Smooth muscle cell (in vitro differentiated cells): ENCODE measurements around the gene KRT82. TPM values are rescaled to one million over a fixed set of nuclear protein-coding genes. Genes with fewer than 3 reads are reported as not detected.

Experiments used
- DNase-seq: peaks from one replicate; lab custom pipeline; 2025; ENCODE audit not compliant: unreplicated experiment; lab: John Stamatoyannopoulos, UW
- H2AFZ ChIP-seq: fragments of 200-600 bp; sonication (generic); 2 replicates; pipeline ENCODE4 v1.6.0; 2016; ENCODE audit warnings: antibody characterized with exemption, low read depth, mild to moderate bottlenecking
- H3F3A ChIP-seq: fragments of 200-600 bp; sonication (generic); 2 replicates; pipeline ENCODE4 v1.6.0; 2017; ENCODE audit warnings: antibody characterized with exemption, low read depth
- H3K27ac ChIP-seq: fragments of 200-600 bp; sonication (generic); 2 replicates; pipeline ENCODE4 v1.5.1; 2016; ENCODE audit warnings: low read depth, mild to moderate bottlenecking
- H3K27me3 ChIP-seq: fragments of 200-600 bp; sonication (generic); 2 replicates; pipeline ENCODE4 v1.6.1; 2016; ENCODE audit warnings: low read depth, mild to moderate bottlenecking
- H3K36me3 ChIP-seq: fragments of 200-600 bp; sonication (generic); 2 replicates; pipeline ENCODE4 v1.5.1; 2016; ENCODE audit warnings: low read depth
- H3K4me1 ChIP-seq: fragments of 200-600 bp; sonication (generic); 2 replicates; pipeline ENCODE4 v1.5.1; 2016; ENCODE audit warnings: low read depth
- H3K4me2 ChIP-seq: fragments of 200-600 bp; sonication (generic); 2 replicates; pipeline ENCODE4 v1.6.0; 2016; ENCODE audit warnings: mild to moderate bottlenecking
- H3K4me3 ChIP-seq: fragments of 200-600 bp; sonication (generic); 2 replicates; pipeline ENCODE4 v1.5.1; 2016; ENCODE audit warnings: mild to moderate bottlenecking
- H3K79me2 ChIP-seq: fragments of 200-600 bp; sonication (generic); 2 replicates; pipeline ENCODE4 v1.6.0; 2016; ENCODE audit warnings: low read depth, mild to moderate bottlenecking
- H3K9ac ChIP-seq: fragments of 200-600 bp; sonication (generic); 2 replicates; pipeline ENCODE4 v1.6.0; 2016; ENCODE audit warnings: low read depth
- H3K9me3 ChIP-seq: fragments of 200-600 bp; sonication (generic); replicated peaks from 2 replicates; pipeline ENCODE4 v1.5.1; 2016; ENCODE audit warnings: low read depth
- H4K20me1 ChIP-seq: fragments of 200-600 bp; sonication (generic); 2 replicates; pipeline ENCODE4 v1.6.0; 2016; ENCODE audit warnings: low read depth
- WGBS: methylation state at CpG from one replicate; pipeline ENCODE4 v1.1.7; 2016; ENCODE audit warnings: low lambda C conversion rate; 5-methylcytosine and 5-hydroxymethylcytosine counted together
- polyA plus RNA-seq: library from polyadenylated mRNA; unstranded; fragments of >200 nt; fragmentation: Nextera tagmentation; extraction: Ambion mirVana; gene quantifications from 2 replicates; pipeline ENCODE4 v1.2.1, GENCODE V29; 2016
- total RNA-seq: library from RNA; depleted of rRNA; stranded (reverse); fragments of >200 nt; gene quantifications from 2 replicates; pipeline ENCODE4 v1.2.3, GENCODE V29; 2014
- TF ChIP-seq, protein P1 (sequence below): fragments of 200-600 bp; sonication (generic); IDR thresholded peaks from 2 replicates; pipeline ENCODE4 v1.5.1; 2017; ENCODE audit warnings: borderline replicate concordance, mild to moderate bottlenecking, antibody characterized with exemption; ENCODE audit not compliant: insufficient read depth, poor library complexity, severe bottlenecking

KRT82 gene
- total and polyA plus RNA-seq, 2 experiments from 2014 or later: 0.23 TPM; not detected in 1

DNA sequence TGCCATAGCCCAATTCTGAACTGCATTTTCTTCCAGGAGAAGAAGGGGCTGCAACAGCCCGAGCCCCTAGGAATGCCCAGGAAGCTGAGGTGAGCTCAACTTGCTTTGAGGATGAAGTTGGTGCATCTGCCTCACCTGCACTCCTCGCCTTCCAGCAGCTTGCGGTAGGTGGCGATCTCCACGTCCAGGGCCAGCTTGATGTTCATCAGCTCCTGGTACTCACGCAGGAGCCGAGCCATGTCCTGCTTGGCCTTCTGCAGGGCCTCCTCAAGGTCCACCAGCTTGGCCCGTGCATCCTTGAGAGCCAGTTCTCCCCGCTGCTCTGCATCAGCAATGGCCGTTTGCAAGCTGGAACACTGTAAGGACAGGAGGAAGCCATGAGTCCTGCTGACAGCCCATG, 22.0 kb upstream of the KRT82 start:
- H2AFZ ChIP-seq: no peak overlapping the region
- no peaks in the 10 kb centered on the region for H3K36me3 ChIP-seq
- H3K4me2 ChIP-seq: no peak overlapping the region
- H3K9ac ChIP-seq: no peak overlapping the region
- H3K27me3 ChIP-seq: peaks cover 34% of the 10 kb centered on the region
- no peaks in the 10 kb centered on the region for H3K79me2 ChIP-seq
- WGBS: 85% methylated on average over 10 of the region's 10 CpGs
- peaks cover 8% of the 10 kb centered on the region for H3K4me1 ChIP-seq
- H3K4me3 ChIP-seq: no peak overlapping the region
- DNase-seq: no peak
- H4K20me1 ChIP-seq: no peaks in the 10 kb centered on the region
- peaks cover 2% of the 10 kb centered on the region for H3F3A ChIP-seq
- H3K27ac ChIP-seq: no peak overlapping the region
- TF ChIP-seq, protein P1, sequence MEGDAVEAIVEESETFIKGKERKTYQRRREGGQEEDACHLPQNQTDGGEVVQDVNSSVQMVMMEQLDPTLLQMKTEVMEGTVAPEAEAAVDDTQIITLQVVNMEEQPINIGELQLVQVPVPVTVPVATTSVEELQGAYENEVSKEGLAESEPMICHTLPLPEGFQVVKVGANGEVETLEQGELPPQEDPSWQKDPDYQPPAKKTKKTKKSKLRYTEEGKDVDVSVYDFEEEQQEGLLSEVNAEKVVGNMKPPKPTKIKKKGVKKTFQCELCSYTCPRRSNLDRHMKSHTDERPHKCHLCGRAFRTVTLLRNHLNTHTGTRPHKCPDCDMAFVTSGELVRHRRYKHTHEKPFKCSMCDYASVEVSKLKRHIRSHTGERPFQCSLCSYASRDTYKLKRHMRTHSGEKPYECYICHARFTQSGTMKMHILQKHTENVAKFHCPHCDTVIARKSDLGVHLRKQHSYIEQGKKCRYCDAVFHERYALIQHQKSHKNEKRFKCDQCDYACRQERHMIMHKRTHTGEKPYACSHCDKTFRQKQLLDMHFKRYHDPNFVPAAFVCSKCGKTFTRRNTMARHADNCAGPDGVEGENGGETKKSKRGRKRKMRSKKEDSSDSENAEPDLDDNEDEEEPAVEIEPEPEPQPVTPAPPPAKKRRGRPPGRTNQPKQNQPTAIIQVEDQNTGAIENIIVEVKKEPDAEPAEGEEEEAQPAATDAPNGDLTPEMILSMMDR: no peak
- no peaks in the 10 kb centered on the region for H3K9me3 ChIP-seq

DNA sequence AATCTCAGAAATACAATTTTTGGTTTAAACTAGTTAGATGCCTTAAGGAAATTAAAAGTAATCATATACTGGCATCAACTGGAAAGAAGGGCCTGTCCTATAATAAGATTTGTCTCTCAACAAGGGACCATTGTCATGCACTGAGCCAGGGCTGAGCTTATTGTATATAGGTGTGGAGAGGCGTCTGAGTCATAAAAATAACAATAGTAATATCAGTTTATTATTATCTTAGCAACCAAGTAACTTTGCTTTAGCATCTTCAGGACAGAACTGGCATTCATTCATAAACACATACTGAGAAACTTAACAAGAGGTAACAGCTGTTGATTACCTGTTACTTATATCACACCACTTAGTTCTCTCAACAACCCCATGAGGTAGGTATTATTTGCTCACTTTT, 20.9 kb upstream of the KRT82 start:
- 95% methylated on average over 1 of the region's 1 CpG for WGBS
- TF ChIP-seq, protein P1: no peak

DNA sequence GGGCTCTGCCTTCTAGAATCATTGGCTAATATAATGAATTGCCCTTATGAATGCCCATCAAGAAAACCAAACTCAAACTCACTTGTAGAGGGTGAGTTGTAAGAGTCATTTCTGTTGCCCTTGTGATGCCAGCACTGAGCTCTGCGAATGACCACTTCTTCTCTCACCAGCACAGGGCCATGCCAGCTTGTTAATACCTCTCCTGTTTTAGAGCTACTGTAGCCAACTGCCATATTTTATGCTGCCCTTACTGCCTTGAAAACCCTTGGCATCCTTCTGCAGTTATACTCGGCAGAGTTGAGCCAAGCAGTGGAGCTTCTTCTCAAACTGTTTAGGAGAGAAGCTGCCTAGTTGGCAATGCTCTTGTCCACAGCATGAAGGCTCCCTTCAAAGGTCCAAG, 19.9 kb upstream of the KRT82 start:
- Histone ChIP-seq H3K9ac (no peak overlapping the region), H2AFZ (no peak overlapping the region), H3F3A (peaks cover 4% of the 10 kb centered on the region), H3K79me2 (no peaks in the 10 kb centered on the region), H3K4me3 (no peak overlapping the region), H4K20me1 (no peaks in the 10 kb centered on the region), H3K4me1 (peaks cover 10% of the 10 kb centered on the region), H3K9me3 (no peaks in the 10 kb centered on the region), H3K27me3 (peaks cover 14% of the 10 kb centered on the region), H3K4me2 (no peak overlapping the region), H3K27ac (no peak overlapping the region), H3K36me3 (no peaks in the 10 kb centered on the region)
- TF ChIP-seq, protein P1: no peak
- WGBS: 86% methylated on average over 2 of the region's 2 CpGs
- no peak for DNase-seq

More for the DNA sequence above, 20.9 kb upstream of the KRT82 start:
- no peak overlapping the region for H3K4me3 ChIP-seq
- no peak overlapping the region for H3K9ac ChIP-seq
- no peak overlapping the region for H3K4me2 ChIP-seq
- H3K27ac ChIP-seq: no peak overlapping the region
- H3K9me3 ChIP-seq: no peaks in the 10 kb centered on the region
- H3K27me3 ChIP-seq: peaks cover 24% of the 10 kb centered on the region
- no peaks in the 10 kb centered on the region for H4K20me1 ChIP-seq
- no peaks in the 10 kb centered on the region for H3K79me2 ChIP-seq
- no peak overlapping the region for H2AFZ ChIP-seq
- H3F3A ChIP-seq: peaks cover 4% of the 10 kb centered on the region
- peaks cover 10% of the 10 kb centered on the region for H3K4me1 ChIP-seq
- no peak for DNase-seq
- no peaks in the 10 kb centered on the region for H3K36me3 ChIP-seq

DNA sequence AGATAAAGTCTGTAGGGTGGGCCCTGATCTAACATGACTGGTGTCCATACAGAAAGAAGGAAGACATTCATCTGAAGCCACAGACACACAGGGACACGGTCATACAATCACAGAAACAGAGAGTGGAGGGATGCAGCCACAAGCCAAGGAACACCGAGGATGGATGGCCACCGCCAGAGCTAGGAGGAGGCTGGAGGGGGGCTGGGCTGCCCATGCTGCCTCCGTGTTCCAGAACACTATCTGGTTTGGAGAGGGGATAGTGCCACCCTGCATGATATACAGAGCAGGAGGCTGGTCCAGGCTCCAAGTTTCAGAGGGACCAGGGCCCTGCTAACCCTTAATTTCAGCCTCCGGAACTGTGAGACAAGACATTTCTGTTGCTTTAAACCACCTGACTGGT, 19.3 kb upstream of the KRT82 start:
- Histone ChIP-seq H3F3A (peaks cover 4% of the 10 kb centered on the region), H3K4me2 (no peak overlapping the region), H3K27me3 (peaks cover 8% of the 10 kb centered on the region), H4K20me1 (no peaks in the 10 kb centered on the region), H3K79me2 (no peaks in the 10 kb centered on the region), H3K27ac (no peak overlapping the region), H2AFZ (no peak overlapping the region), H3K9ac (no peak overlapping the region), H3K36me3 (no peaks in the 10 kb centered on the region), H3K9me3 (no peaks in the 10 kb centered on the region), H3K4me1 (peaks cover 10% of the 10 kb centered on the region), H3K4me3 (no peak overlapping the region)
- TF ChIP-seq, protein P1: no peak
- no peak for DNase-seq
- 84% methylated on average over 5 of the region's 5 CpGs for WGBS
